NCI-H2029 treated with DMSO at 0.1 percent for 48 hours (cell line): ENCODE data around the gene MALT1.
"Not testable (repeated sequence)": the region's sequence is repeated elsewhere in the genome, so short reads cannot be mapped to it uniquely, and the experiment has no call there.

Experiments used
- DNase-seq: peaks from one replicate; lab custom pipeline; 2025; lab: John Stamatoyannopoulos, UW

The MALT1 gene

DNA sequence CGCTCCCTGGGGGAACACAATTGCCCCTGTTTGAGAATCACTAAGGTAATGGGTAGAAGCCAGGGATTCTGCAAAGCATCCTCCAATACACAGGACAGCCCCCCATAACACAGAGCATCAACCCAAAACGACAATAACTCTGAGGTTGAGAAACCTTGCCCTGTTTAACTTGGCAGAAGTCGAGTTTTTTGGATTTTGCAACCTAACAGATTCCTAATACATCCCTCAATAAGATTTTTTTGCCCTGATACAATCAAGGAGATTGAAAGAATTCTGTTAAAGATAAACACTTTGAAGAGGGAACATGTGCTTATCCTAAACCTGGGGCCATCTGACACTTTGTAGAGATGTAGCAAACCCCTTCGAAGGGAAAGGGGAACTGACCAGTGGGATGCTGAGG is 100.9 kb downstream of the MALT1 start:
- DNase-seq, result no peak

DNA sequence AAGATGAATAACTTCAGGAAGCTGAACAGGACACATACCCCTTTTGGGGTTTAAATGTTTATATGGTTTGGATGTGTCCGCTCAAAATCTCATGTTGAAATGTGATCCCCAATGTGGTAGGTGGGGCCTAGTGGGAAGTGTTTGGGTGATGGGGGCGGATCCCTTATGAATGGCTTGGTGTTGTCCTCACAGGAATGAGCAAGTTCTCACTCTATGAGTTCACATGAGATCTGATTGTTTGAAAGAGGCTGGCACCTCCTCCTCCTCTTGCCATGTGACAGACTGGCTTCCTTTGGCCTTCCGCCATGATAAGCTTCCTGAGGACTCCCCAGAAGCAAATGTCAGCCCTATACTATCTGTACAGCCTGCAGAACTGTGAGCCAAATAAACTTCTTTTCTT is 104.8 kb downstream of the MALT1 start:
- no peak for DNase-seq

DNA sequence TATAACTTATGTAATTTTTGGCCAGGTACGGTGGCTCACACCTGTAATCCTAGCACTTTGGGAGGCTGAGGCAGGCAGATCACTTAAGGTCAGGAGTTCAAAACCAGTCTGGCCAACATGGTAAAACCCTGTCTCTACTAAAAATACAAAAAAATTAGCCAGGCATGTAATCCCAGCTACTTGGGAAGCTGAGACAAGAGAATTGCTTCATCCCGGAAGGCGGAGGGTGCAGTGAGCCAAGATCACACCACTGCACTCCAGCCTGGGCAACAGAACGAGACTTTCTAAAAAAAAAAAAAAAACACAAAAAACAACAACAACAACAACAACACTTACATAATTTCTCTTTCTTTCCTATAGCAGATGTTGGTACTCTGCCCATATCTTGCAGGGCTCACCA is 105.3 kb downstream of the MALT1 start:
- DNase-seq, result not testable (repeated sequence)

DNA sequence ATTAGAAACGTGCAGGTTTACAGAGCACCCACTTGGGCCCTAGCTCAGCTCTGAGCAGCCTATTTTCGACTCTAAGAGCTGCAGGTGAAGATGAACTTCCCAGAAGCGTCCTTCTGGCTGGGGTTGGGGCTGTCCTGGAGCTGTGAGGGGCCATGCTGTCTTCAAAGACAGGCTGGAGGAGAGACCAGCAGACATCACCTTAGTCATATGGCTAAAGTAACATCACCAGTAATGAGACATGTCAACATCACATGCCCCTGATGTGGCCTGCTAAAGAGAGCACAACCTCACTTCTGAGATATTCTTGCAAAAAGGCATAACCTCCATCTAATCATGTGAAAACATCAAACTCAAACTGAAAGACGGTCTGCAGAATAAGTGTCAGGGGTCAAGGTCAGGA is 106.2 kb downstream of the MALT1 start:
- DNase-seq, result no peak

DNA sequence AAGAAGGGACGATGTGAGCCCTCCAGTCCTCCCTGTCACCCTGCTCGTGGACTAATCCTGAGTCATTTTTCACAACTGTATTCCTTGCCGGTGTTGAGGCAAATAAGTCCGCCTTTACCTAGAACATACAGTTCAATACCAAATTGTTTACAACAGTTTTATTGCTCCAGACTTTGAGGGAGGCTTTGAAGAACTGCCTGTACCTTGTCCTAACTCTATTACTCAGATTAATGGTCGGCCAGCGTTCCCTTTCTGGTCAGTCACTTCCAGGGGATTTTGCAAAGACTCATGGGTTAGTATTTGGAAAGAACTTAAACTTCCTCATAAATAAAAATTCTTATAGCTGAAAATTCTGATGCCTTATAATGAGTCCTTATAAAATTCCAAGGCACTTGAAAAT is 108.3 kb downstream of the MALT1 start:
- DNase-seq, result no peak

DNA sequence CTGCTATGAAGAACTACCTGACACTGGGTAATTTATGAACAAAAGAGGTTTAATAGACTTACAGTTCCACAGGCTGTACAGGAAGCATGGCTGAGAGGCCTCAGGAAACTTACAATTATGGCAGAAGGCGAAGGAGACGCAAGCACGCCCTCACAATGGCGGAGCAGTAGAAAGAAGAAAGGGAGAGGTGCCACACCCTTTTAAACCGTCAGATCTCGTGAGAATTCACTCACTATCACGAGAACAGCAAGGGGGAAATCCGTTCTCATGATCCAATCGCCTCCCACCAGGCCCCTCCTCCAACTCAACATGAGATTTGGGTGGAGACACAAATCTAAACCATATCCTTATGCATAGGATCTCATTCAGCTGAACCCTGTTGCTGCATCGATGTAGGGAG is 108.8 kb downstream of the MALT1 start:
- DNase-seq, result no peak

DNA sequence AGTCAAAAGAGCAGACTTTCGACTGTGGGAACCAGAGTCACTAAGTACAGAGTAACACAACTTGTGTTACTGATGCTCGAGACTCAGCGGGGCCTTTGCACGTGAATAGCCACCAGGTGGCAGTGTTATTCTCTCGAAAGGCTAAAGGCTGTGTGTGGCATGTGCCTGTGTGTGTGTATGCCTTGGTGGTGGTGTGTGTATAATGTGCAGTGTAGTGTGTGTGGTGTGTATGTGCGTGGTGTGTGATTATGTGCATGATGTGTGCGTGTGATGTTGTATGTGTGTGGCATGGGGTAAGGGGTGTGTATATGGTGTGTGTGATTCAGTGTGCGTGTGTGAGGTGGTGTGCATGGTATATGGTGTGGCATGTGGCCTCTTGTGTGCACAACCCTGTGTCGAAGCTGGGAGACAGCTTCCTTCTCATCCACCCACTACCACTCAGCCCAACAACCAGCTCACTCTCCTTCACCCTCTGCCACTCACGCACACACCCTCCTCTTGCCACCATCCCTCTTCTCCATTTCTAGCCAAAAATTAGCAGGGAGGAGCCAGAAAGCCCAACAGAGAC is 110.4 kb downstream of the MALT1 start:
- peak; percentile 42 for DNase-seq

DNA sequence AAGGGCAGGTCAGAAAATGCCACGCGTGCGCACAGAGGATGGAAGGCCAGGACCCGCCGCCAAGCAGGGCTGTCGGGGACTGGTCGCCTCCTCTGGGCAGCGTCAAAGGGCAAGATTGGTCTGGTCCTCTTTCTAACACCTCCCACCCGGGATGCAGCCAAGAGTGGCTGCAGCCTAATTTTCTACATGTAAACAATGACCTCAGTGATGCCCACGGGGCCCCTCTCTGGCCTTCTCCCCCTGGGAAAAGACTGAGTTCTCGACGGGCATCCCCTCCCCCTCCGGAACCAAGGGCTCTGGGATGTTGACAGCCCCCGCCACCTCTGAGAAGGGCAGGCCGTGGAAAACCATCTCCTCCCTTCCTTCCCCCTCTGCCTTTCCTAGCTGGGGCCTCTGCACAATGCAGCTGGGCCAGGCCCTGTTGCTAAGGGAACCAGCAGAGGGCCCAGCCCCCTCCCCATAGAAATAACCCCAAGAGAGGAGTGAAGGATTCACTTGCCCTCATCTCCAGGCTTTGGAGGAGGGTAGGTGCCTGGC is 113.4 kb downstream of the MALT1 start:
- DNase-seq, result no peak

DNA sequence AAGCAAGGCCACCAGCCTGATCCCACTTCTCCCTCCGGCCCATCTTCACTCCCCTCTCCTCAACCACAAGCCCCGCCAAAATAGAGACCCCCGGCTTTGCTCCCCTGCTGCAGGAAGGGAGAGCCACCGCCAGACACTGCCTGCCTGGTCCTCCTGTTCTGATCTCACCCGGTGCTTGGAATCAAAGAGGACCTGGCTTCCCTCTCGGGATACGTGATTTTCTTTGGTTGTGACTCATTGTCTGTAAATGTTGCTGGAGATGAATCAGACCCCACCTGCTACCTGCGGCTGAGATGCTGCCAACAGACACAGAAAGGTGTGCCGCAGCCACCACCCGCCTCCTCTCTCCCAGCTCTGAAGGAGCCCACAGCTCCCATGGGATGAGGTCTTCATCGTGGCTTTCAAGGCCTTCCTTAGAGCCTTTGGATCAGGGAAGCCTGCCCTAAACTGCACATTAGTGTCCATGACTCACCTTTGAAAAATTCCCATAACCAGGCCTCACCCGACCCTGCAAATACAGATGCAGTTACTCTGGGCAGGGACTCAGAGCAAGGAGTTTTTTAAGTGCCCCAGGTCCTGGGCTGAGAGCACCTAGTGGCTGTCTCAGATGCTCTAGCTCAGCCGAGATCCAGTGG is 114.0 kb downstream of the MALT1 start:
- DNase-seq, result no peak

DNA sequence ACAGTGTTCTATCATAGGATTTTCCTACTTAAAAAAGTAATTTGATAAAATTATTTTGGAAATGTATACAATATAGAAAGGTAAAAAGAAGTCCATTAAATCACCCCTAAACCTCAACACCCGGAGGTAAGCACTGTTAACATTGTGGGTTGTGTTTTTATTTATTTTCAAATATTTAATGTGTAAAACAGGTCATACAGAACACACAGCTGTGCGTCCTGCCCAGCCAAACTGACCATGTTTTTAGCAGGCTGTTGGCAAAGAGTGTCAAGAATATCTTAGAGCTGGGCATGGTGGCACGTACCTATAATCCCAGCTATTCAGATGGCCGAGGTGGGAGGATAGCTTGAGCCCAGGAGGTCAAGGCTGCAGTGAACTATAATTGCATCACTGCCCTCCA is 114.6 kb downstream of the MALT1 start:
- DNase-seq, result no peak

DNA sequence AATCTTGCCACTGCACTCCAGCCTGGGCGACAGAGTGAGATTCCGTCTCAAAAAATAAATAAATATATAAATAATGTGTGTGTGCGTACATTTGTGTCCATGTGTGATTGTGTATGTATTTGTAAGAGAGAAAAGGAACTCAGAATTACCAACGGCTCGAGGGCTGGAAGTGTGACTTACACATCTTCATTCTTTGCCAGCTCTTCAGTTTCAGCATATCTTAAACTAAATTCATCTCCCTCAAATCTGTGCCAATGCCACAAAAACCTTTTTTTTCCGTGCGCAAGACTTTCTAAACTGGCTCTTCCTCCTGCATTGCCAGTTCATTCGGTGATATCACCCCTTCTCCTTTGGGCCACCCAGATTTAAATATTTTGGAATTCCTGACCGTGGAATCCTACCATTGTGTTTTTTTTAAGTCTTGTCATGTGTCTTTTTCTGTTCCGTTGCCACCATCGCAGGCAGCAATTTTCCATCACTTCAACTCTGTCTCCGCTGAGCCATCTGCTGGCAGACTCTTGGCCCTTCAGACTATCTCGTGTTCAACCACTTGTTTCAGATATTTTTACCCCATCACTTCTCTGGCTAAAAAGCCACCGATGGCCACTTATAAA is 116.4 kb downstream of the MALT1 start:
- no peak for DNase-seq

DNA sequence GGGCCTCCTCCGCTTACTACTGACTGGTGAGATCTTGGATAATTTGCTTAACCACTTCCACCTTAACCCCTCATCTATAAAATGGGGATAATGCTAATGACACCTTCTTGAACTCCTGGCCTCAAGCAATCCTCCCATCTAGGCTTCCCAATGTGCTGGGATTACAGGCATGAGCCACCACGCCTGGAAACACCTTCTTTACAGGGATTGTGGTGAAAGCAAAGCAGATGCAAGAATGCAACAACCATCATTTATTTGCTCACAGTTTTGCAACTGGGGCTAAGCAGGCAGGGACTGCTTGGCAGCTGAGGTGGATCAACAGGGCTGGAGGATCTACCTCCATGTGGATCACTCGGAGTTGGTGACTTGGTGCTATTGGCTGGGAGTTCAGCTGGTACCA is 117.2 kb downstream of the MALT1 start:
- DNase-seq, result no peak

DNA sequence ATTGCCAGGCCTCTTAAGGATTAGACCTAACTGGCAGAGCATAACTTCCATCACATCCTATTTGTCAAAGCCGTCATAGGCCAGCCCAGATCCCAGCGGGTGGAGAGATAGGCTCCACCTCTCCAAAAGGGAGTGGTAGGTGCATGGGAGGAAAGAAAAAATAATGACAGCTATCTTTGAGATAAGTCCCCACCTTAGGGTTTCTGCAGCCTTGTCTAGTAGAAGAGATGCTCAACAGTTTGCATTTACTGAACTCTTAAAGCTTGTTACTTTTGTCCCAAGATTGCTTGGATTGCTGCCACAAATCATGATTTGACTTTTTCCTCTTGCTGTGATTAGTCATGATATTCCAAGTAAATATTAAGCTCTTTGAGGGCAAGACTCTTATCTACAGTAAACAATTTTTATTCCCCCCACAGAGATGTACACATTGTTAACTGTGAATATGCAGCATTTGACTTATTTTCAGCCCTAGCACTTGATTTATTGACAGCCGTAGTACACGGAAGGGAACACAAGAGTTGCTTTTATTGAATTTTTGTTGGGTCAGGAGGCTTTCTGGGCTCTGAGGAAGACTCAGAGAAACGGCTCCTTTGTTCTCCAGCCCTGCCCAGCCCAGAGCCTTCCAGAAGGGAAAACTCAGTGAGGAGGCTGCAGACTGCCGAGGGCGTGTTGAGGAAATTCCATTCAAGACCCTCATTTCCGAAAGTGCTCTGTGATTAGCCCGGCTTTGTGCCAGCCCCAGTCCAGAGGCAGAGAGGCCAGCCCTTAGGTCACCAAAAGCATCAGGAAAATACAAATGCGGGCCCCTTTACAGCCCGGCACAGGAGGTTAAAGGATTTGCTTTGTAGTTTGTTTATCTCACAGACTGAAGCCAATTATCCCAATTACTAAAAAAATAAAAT is 118.0 kb downstream of the MALT1 start:
- DNase-seq, result no peak

DNA sequence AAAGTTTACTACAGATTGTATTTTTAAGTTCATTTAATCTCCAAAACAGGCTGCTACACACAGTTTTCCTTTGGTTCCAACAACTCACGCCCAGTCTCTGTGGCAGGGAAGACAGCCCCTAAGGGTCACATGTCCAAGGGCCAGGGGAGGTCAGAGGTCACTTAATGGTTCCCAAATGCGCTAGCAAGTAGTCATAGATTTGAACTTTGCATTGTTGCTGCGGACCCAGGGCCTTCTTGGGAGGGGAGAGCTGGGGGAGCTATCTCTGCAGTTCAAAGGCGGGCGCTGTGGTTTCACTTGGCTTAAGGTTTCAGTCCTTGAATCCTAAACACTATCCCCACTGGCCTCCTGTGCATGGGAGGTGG is 118.6 kb downstream of the MALT1 start:
- no peak for DNase-seq

DNA sequence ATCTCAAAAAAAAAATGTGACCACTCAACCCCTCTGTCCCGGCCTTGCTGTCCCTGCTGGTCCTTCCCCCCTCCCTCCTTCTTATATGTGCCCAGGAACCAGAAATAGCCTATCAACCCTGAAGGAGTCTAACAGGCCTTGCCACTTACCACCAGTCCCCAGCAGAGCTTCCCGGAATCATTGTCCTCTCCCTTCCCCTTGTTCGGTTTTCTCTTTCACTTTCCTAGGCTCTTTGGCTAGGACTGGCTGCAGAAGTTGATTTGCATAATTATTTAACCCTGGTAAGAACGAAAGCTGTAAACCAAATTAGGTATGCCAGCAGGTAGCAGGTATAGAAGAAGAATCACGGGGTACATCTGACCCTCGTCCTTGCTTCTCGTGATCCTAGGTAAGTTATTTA is 120.8 kb downstream of the MALT1 start:
- no peak for DNase-seq

DNA sequence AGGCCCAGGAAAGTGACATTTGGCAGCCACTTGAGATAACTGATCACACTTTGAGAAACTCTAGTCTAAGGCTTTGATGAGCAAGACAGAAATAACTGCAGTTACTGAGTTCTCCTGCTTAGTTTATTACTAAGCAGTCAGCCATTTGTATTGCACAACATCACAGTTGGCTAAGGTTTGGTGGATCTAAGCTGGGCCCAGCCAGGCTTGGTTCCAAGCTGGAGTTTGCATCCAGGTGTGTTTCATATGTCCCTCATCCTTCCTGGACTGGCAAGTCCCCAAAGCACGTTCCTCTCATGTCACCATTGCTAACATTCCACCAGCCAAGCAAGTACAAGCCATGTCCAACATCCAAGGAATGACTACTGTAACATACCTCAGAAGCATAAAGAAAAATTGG is 122.1 kb downstream of the MALT1 start:
- no peak for DNase-seq

DNA sequence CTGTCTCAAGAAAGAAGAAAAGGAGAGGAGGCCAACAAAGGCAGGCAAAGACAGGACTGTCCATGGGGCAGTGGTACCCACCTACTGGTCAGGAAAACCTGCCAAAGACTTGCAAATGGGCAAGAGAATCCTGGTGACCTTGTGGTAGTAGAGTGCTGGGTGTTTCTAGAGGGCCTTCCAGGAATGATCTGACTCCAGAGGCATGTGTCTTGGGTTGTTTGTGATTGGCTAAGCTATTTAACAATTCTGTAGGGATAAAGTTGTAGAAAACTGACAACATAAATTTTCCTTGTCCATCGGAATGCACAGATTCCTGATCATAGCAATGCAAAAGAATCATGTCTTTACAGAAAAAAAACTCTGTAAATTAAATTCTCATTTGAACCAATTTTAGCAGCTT is 125.0 kb downstream of the MALT1 start:
- DNase-seq, result no peak

DNA sequence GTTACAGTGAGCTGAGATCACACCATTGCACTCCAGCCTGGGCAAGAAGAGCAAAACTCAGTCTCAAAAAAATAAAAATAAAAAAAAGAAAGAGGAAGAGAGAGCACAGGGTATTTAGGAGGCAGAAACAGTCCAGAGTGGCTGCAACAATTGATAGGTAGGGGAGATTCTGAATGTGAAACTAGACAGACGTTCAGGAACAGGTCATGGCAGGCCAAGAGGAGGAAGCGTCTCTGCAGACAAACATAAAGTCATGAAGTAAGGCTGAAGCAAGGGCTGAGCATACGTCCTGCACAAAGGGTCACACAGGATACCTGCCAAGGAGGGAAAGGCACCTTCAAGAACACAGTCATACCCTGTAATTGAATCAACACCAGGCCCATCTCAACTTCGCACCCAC is 129.3 kb downstream of the MALT1 start:
- DNase-seq, result no peak

DNA sequence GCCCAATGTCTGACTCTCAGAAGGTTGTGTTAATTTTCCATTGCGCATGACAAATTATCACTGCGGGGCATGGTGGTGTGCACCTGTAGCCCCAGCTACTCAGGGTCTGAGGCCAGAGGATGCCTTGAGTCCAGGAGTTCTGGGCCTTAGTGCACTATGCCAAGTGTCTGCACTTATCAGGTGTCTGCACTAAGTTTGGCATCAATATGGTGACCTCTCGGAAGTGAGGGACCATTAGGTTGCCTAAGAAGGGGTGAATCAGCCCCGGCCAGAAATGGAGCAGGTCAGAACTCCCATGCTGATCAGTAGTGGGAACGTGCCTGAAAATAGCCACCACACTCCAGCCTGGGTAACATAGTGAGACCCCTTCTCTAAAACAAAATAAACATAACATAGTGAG is 131.7 kb downstream of the MALT1 start:
- DNase-seq, result no peak

DNA sequence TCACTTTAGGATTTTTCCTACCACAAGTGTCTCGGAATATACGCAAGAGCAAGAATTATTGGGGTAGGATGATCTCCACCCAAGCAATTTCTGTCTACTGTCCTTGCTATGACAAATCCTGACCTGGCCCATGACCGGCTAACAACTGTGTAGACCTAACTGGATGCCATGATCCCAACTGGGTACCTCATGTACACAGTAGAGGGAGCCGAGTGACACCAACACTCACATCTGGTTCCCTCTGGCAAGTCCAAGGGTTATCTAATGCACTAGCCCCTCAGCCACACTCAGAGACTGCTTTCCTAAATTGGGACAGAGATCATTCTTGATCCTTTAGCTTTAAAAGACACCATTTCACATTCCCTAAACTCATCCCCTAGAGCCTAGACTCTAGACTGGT is 132.7 kb downstream of the MALT1 start:
- DNase-seq, result no peak
